Immature natural killer cell (primary cell): ENCODE measurements around the gene FREM3. TPM values are rescaled to one million over a fixed set of nuclear protein-coding genes. Genes with fewer than 3 reads are reported as not detected.

ENCODE experiments used
- DNase-seq, 3 donors: peaks; one replicate each; pipeline ENCODE4 v3.0.0; 2022; ENCODE audit warnings: mixed read lengths in 1 of 3
- H3K27ac Mint-ChIP-seq, 6 donors: one replicate each; pipeline ENCODE4 v1.8.0; 2020; ENCODE audit warnings: mixed read lengths in 6 of 6, mild to moderate bottlenecking in 5 of 6, inconsistent platforms in 4 of 6, moderate library complexity in 3 of 6
- H3K27me3 Mint-ChIP-seq, 3 donors: one replicate each; pipeline ENCODE4 v1.8.0; 2020 to 2021; ENCODE audit warnings: low read depth in 3 of 3, mild to moderate bottlenecking in 3 of 3, mixed read lengths in 3 of 3, moderate library complexity in 3 of 3, inconsistent platforms in 1 of 3
- H3K36me3 Mint-ChIP-seq, 3 donors: one replicate each; pipeline ENCODE4 v1.8.0; 2020; ENCODE audit warnings: mixed read lengths in 3 of 3, inconsistent platforms in 2 of 3, mild to moderate bottlenecking in 2 of 3
- H3K4me1 Mint-ChIP-seq, 2 donors: one replicate each; pipeline ENCODE4 v1.8.0; 2020; ENCODE audit warnings: inconsistent platforms in 2 of 2, mild to moderate bottlenecking in 2 of 2, mixed read lengths in 2 of 2, moderate library complexity in 1 of 2
- H3K4me3 Mint-ChIP-seq, 5 donors: one replicate each; pipeline ENCODE4 v1.8.0; 2020; ENCODE audit warnings: mild to moderate bottlenecking in 5 of 5, mixed read lengths in 5 of 5, inconsistent platforms in 3 of 5, moderate library complexity in 3 of 5
- H3K9me3 Mint-ChIP-seq, 6 donors: one replicate each; pipeline ENCODE4 v1.8.0; 2020; ENCODE audit warnings: mild to moderate bottlenecking in 6 of 6, mixed read lengths in 6 of 6, inconsistent platforms in 4 of 6, moderate library complexity in 3 of 6
- polyA plus RNA-seq, 3 donors: library from polyadenylated mRNA; unstranded; fragments of 300-500 nt; fragmentation: Illumina TruSeq; gene quantifications; one replicate each; pipeline ENCODE4 v1.2.3, GENCODE V29; 2021

FREM3 gene
- polyA plus RNA-seq, 3 donors from 2014 or later: not detected

DNA sequence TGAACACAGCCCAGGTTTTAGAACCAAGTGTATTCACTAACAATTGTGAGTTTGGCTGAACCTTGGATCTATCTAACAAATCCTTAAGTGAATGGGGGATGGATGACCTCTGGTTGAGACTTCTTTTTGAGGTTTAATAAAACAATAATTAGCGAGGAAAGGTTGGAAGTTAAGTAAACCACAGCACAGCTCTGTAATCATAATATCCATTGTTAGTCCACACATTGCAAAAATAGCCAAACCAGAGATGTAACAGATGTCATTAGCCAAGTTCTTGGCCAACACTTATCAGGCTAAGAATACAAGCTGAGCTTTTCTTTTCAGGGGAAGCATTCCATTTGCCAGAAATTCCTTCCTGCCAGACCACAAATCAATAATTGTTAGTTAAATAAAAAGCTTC lies 59.1 kb downstream of the FREM3 start:
- Mint-ChIP-seq H3K4me3 (no peak overlapping the region), H3K4me1 (no peaks in the 10 kb centered on the region), H3K9me3 (peaks cover 0 to 9% (median 2%) of the 10 kb centered on the region in 6 donors), H3K36me3 (peaks cover 0 to 1% (median under 1%) of the 10 kb centered on the region in 3 donors), H3K27ac (no peak overlapping the region), H3K27me3 (peaks cover 0 to 4% (median 0%) of the 10 kb centered on the region in 3 donors)
- DNase-seq: no peak

DNA sequence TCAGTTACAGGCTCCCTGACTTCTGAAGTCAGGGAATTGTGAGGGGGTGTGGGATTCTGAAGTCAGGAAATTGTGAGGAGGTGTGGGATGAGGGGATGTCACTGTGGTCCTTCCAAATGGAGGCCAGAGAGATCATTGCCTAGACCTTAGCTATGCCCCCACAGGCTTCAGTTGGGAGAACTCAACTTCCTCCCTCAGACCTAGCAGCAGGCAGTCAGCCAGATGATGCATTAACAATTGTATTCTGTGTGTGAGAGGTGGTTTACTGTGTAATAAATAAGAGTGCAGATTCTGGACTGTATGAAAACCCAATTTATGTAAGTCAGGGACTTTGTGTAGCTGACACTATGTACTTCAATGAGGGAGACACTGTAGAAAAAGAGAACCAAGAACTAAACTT lies 65.7 kb downstream of the FREM3 start:
- peaks cover 0 to 10% (median 3%) of the 10 kb centered on the region in 6 donors for H3K9me3 Mint-ChIP-seq
- H3K27me3 Mint-ChIP-seq: peaks cover 0 to 2% (median 2%) of the 10 kb centered on the region in 3 donors
- no peaks in the 10 kb centered on the region for H3K4me1 Mint-ChIP-seq
- H3K4me3 Mint-ChIP-seq: no peak overlapping the region
- H3K36me3 Mint-ChIP-seq: no peaks in the 10 kb centered on the region
- no peak overlapping the region for H3K27ac Mint-ChIP-seq
- DNase-seq: no peak

DNA sequence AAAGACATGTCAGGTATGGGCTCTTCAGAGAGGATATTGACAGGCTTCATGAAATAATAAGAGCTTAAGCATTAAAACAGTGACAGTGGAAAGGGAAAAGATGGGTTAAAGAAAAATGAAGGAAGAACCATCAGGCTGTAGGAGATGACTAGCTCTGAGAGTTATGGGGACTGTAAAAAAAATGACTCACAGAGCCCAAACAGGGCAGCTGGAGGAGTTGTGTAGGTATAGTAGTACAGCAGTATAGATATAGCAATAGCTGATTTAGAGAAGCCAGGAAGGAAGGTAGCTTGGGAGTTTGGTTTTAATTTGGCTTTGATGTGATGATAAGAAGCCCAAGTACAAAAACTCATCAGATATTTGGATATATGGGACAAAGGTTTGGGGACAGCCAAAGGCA lies 66.6 kb downstream of the FREM3 start:
- Mint-ChIP-seq H3K4me3 (no peak overlapping the region), H3K9me3 (peaks cover 0 to 6% (median 3%) of the 10 kb centered on the region in 6 donors), H3K27ac (no peak overlapping the region), H3K36me3 (no peaks in the 10 kb centered on the region), H3K27me3 (peaks cover 0 to 2% (median 2%) of the 10 kb centered on the region in 3 donors), H3K4me1 (no peaks in the 10 kb centered on the region)
- no peak for DNase-seq

DNA sequence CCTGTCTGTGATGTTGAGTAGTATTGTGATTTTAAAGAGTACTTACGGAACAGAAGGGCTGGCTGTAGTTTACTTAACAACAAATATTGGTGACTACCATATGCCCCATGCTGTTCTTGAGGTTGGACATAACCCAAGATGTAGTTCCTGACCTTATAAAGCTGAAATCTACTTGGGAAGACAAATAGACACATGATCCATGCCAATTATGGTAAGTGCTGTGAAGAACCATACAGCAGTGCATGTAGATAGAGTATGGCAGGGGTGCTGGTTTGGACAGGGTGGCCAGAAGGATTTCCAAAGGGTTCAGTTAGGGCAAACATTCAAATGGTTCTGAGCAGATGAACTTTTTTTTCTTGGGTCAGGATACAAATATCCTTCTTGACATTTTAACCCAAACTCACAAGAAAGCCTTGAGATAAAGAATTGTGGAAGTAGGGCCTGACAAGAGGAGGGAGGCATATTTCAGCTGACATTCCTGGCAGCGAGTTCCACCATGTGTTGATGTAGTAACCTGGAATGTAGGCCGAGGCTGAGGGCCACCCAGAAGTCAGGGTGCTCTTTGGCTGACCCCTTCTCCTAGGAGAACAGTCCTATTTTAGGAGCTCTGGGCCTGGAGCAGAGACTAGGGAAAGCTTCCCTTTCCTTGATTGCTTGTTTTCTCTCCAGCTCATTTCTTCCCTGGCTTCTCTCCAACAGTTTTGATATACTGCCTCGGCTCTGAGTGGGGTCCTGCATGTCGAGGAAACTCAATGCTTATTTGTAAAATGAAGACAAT lies 74.2 kb downstream of the FREM3 start:
- H3K4me1 Mint-ChIP-seq: no peaks in the 10 kb centered on the region
- H3K36me3 Mint-ChIP-seq: peaks cover 0 to 3% (median 0%) of the 10 kb centered on the region in 3 donors
- H3K27ac Mint-ChIP-seq: no peak overlapping the region
- peaks cover 0 to 4% (median 0%) of the 10 kb centered on the region in 6 donors for H3K9me3 Mint-ChIP-seq
- H3K27me3 Mint-ChIP-seq: no peaks in the 10 kb centered on the region
- DNase-seq: no peak
- no peak overlapping the region for H3K4me3 Mint-ChIP-seq

DNA sequence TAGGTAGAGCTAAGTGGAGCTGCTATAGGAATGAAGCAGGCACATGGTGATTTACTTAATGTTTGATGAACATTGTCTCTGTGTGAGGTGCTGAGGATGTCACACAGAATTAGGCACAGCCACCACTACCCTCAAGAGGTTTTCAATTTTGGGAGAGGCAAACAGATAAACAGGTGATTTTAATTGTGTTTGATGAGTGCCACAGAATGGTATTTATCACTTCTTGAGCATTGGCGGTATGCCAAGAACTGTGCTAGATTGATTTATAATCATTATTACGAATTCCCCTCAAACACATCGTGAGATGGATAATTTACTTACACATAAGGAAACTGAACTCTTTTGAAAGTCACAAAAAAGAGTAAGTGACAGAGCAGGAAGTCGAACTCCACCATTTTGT lies 74.8 kb downstream of the FREM3 start:
- no peaks in the 10 kb centered on the region for H3K27me3 Mint-ChIP-seq

DNA sequence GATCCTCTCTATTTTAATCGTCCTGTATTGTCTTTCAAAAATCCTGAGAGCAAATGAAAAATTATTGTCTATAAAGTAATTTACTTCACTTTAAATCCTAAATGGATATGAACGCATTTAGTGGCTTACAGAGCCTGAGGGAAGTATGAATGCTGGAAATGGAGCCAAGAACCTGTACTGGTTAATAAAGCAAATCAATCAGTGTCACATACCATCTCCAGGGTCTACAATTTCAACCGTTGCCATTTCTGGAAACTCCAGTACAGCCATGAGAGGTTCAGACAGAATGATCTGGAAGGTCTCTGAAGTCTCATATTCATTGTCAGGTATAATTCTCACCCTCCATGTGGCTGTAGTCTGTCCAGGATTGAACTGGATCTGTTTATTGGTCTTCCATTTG lies 76.6 kb downstream of the FREM3 start:
- DNase-seq: no peak
- Mint-ChIP-seq H3K9me3 (peaks cover 0 to 4% (median 0%) of the 10 kb centered on the region in 6 donors), H3K4me3 (no peak overlapping the region), H3K36me3 (peaks cover 0 to 3% (median 0%) of the 10 kb centered on the region in 3 donors), H3K4me1 (no peaks in the 10 kb centered on the region), H3K27me3 (no peaks in the 10 kb centered on the region), H3K27ac (no peak overlapping the region)

More for the DNA sequence above, 74.8 kb downstream of the FREM3 start:
- Mint-ChIP-seq H3K4me3 (no peak overlapping the region), H3K36me3 (peaks cover 0 to 3% (median 0%) of the 10 kb centered on the region in 3 donors), H3K27ac (no peak overlapping the region), H3K4me1 (no peaks in the 10 kb centered on the region), H3K9me3 (peaks cover 0 to 4% (median 0%) of the 10 kb centered on the region in 6 donors)
- DNase-seq: no peak

DNA sequence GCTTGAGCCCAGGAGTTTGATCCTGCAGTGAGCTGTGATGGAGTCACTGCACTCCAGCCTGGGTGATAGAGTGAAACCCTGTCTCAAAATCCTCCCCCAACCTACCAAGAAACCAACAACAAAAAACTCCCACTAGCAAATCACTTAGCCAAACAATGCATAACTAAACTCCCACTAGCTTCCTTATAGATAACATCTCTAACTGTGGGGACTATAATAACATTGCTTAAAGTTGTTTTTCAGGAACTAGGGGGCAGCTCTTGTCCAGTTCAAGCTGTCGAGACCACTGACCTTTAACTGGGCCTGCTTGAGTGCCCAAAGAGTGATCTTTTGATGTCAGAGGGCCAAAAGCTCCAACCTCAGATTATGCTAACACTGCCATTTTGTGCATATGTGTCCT lies 81.7 kb downstream of the FREM3 start:
- Mint-ChIP-seq H3K36me3 (no peaks in the 10 kb centered on the region), H3K9me3 (peaks cover 0 to 3% (median 0%) of the 10 kb centered on the region in 6 donors), H3K27me3 (peaks cover 0 to 2% (median 0%) of the 10 kb centered on the region in 3 donors), H3K4me1 (no peaks in the 10 kb centered on the region), H3K4me3 (no peak overlapping the region), H3K27ac (no peak overlapping the region)
- no peak for DNase-seq

DNA sequence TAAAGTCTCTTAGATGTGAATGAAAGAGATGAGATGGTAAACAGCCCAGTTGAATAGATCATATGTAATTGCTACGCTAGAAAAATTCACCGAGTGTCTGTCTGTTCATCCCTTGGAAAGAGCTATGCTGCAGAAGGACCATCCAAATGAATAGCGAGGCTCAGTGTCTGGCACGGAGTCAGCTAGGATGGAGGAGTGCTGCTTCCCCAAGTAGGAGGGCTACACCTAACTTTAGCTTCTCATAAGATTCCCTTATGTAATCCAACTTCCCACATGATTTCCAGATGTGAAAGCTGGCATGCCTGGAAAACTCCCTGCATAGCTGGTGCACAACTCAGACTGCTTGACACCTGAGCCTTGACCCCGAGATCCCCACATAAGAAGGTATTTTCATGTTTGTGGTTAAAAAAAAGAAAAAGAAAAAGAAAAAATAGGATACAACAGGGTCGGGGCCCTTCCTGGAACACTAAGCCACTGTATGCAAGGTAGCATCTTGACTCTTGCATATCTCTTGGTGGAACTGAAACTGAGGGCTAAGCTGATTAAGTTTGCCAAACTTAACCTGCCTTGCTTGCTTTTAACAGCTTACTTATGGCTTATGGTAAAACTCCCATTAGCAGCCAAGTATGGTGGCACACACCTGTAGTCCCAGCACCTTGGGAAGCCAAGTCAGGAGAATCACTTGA lies 82.3 kb downstream of the FREM3 start:
- Mint-ChIP-seq H3K36me3 (no peaks in the 10 kb centered on the region), H3K27me3 (peaks cover 0 to 4% (median 0%) of the 10 kb centered on the region in 3 donors), H3K4me1 (no peaks in the 10 kb centered on the region), H3K9me3 (peaks cover 0 to 3% (median 0%) of the 10 kb centered on the region in 6 donors), H3K4me3 (no peak overlapping the region), H3K27ac (no peak overlapping the region)
- no peak for DNase-seq

DNA sequence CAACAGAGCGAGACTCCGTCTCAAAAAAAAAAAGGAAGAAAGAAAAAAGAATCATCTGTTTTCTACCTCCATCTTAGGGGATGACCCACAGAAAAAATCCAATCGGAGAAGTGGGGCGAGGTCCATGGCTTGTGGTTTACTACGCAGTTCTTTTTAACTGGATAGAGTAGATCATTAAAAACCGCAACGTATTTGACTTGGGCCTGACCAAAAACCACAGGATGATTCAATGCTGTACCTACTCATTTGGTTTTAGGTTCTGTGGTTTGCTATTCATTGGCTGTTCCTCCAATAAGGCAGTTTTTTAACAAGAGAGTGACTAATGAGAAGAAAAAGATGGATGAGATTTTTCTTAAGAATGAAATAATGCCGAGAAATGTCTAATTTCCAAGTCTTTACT lies 83.7 kb downstream of the FREM3 start:
- Mint-ChIP-seq H3K27ac (no peak overlapping the region), H3K4me1 (no peaks in the 10 kb centered on the region), H3K36me3 (no peaks in the 10 kb centered on the region), H3K27me3 (peaks cover 0 to 12% (median 1%) of the 10 kb centered on the region in 3 donors), H3K9me3 (peaks cover 0 to 3% (median 0%) of the 10 kb centered on the region in 6 donors), H3K4me3 (no peak overlapping the region)
- no peak for DNase-seq

DNA sequence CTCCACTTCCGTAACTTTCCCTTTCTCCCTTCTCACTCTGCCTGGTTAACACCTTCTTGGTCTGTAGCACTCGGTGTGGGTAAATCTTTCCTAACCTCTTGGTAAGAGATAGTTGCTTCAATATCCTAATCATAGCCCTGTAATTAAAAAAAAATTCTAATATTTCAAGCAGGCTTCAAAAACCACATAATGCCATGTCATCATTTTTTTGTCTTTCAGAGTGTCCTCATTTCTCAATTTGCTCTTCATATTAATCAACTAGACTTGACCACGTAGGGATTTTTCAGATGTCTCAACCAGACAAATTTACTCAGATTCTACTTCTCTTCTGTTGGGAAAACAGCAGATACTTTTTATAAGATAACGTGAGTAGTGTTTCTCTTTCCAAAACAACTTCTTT lies 91.0 kb downstream of the FREM3 start:
- H3K27me3 Mint-ChIP-seq: peaks cover 0 to 9% (median 1%) of the 10 kb centered on the region in 3 donors
- H3K9me3 Mint-ChIP-seq: peaks cover 0 to 2% (median 0%) of the 10 kb centered on the region in 6 donors
- H3K4me1 Mint-ChIP-seq: no peaks in the 10 kb centered on the region
- no peak for DNase-seq
- no peak overlapping the region for H3K4me3 Mint-ChIP-seq
- H3K36me3 Mint-ChIP-seq: no peaks in the 10 kb centered on the region
- no peak overlapping the region for H3K27ac Mint-ChIP-seq

DNA sequence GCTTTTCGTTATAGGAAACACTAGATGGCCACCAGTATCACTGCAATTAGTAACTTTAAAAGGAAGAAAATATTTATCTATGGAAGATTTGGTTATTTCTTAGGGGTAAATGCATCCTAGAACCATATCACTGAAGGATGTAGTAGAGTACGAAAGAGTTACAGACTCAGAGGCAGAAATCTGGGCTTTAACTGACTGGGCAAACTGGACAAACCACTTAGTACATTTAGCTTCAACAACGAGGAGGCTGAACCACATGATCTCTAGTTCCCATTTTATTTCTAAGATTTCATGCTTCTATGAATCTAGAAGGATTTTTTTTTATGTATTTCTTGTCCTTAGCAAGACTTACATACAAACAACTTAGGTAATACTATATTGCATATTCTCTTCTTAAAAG lies 94.0 kb downstream of the FREM3 start:
- Mint-ChIP-seq H3K4me1 (no peaks in the 10 kb centered on the region), H3K4me3 (no peak overlapping the region), H3K27me3 (no peaks in the 10 kb centered on the region), H3K9me3 (peaks cover 0 to 2% (median 0%) of the 10 kb centered on the region in 6 donors), H3K36me3 (no peaks in the 10 kb centered on the region), H3K27ac (no peak overlapping the region)
- DNase-seq: no peak

DNA sequence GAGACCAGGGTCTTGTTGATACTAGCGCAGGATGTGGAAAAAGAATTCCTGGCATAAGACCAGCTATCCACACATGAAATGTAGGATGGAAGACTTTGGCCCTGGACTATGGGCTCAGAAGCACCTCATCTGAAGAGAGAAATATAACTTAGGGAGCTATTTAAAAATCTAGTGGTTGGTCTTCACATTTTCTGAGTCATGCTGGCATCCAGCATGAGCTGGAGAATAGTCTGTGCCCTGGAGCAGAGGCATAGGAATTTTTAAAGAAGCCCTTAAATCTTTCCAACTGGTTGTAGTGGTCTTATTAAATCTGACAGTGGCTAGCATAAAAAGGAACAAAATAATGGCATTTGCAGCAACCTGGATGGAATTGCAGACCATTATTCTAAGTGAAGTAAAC lies 100.6 kb downstream of the FREM3 start:
- Mint-ChIP-seq H3K4me3 (no peak overlapping the region), H3K27me3 (peaks cover 0 to 2% (median 0%) of the 10 kb centered on the region in 3 donors), H3K36me3 (no peaks in the 10 kb centered on the region), H3K9me3 (peaks cover 0 to 10% (median 0%) of the 10 kb centered on the region in 6 donors), H3K4me1 (no peaks in the 10 kb centered on the region), H3K27ac (no peak overlapping the region)
- no peak for DNase-seq

DNA sequence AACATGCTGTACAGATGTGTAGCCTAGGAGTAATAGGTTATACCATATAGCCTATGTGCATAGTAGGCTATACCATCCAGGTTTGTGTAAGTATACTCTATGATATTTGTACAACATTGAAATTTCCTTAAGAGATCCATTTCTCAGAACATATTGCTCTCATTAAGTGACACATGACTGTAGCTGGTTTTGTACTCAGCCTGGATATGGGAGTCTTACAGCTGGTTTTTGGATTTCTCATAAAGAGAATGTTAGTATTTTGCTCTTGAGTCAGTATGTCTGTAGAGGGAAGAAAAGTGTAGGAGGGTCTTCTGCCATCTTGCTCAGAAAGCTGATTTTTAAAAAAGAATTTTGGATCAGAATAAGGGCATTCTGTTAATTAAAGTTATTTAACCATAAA lies 101.7 kb downstream of the FREM3 start:
- Mint-ChIP-seq H3K27ac (no peak overlapping the region), H3K27me3 (peaks cover 0 to 2% (median 0%) of the 10 kb centered on the region in 3 donors), H3K36me3 (peaks cover 0 to 5% (median 0%) of the 10 kb centered on the region in 3 donors), H3K9me3 (peaks cover 0 to 8% (median 4%) of the 10 kb centered on the region in 6 donors), H3K4me1 (no peaks in the 10 kb centered on the region), H3K4me3 (no peak overlapping the region)
- DNase-seq: no peak

DNA sequence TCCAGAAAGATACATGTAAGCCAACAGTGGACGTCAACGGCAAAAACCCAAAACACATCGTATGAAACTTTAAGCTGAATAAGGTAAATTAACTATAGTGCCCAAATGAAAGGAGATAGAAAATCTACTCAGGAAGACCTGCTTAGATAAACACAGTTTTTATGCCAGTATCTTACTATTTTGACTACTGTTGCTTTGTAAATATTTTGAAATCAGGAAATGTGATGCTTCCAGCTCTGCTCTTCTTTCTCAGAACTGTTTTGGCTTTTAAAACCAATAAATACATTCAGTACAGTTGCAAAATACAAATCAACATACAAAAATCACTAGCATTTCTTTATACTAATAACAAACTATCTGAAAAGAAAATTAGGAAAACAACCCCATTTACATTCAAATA lies 103.2 kb downstream of the FREM3 start:
- Mint-ChIP-seq H3K27me3 (peaks cover 0 to 3% (median 2%) of the 10 kb centered on the region in 3 donors), H3K9me3 (peaks cover 0 to 13% (median 4%) of the 10 kb centered on the region in 6 donors), H3K4me1 (no peaks in the 10 kb centered on the region), H3K36me3 (peaks cover 0 to 5% (median 0%) of the 10 kb centered on the region in 3 donors), H3K4me3 (no peak overlapping the region), H3K27ac (no peak overlapping the region)
- no peak for DNase-seq
